ENCODE data around the gene SH2D3C. TPM values are rescaled to one million over a fixed set of nuclear protein-coding genes. Genes with fewer than 3 reads are reported as not detected.

Gene SH2D3C
- total and polyA plus RNA-seq, 8 donors = 1.4 to 7.1 (median 2.5) TPM

GRCh38 chr9:127698985-127699670 is 79.3 kb downstream of the SH2D3C start:
- peak; percentile 54 for FAIRE-seq
- no peak for TF ChIP-seq CTCF (IDR thresholded peaks at IDR 0.05)

GRCh38 chr9:127698386-127698785 is 80.1 kb downstream of the SH2D3C start:
- no peaks in the 10 kb centered on the region for H3K9me3 ChIP-seq
- intact Hi-C loops (cut with DNase I) = no loop called here
- H3K27me3 ChIP-seq = no peaks in the 10 kb centered on the region
- peak overlapping the region in 1 of 4 donors; percentile 86 for H3K27ac ChIP-seq
- H3K4me1 ChIP-seq = peaks cover 8 to 10% (median 10%) of the 10 kb centered on the region in 3 donors
- FAIRE-seq (no peak), DNase-seq (no peak), ATAC-seq (no peak)
- no peak for TF ChIP-seq CTCF (IDR thresholded peaks at IDR 0.05)
- no peak overlapping the region for H3K4me3 ChIP-seq
- no peaks in the 10 kb centered on the region for H3K36me3 ChIP-seq
- WGBS, 2 donors = 92 to 95% methylated on average over 5 of the region's 5 CpGs

More at GRCh38 chr9:127698985-127699670, 79.3 kb downstream of the SH2D3C start:
- no peaks in the 10 kb centered on the region for H3K9me3 ChIP-seq
- no peaks in the 10 kb centered on the region for H3K36me3 ChIP-seq
- no peaks in the 10 kb centered on the region for H3K27me3 ChIP-seq
- peak overlapping the region in 2 of 4 donors; percentile 4 to 21 for H3K4me3 ChIP-seq
- DNase-seq = peak; percentile 90 to 97 (median 94)
- peak; percentile 90 to 97 (median 92) for ATAC-seq
- intact Hi-C loops (cut with DNase I) = no loop called here
- 19 to 20% methylated on average over 41 of the region's 41 CpGs for WGBS, 2 donors
- H3K4me1 ChIP-seq = peaks cover 8 to 10% (median 10%) of the 10 kb centered on the region in 3 donors
- H3K27ac ChIP-seq = peak overlapping the region; percentile 67 to 88 (median 80)

- ATAC-seq = no peak
- Histone ChIP-seq H3K4me1 (peaks cover 8 to 10% (median 10%) of the 10 kb centered on the region in 3 donors), H3K4me3 (no peak overlapping the region), H3K27ac (no peak overlapping the region), H3K27me3 (no peaks in the 10 kb centered on the region), H3K9me3 (no peaks in the 10 kb centered on the region), H3K36me3 (no peaks in the 10 kb centered on the region)
- FAIRE-seq = no peak
- no peak for TF ChIP-seq CTCF (IDR thresholded peaks at IDR 0.05)
- 84 to 87% methylated on average over 5 of the region's 5 CpGs for WGBS, 2 donors
- intact Hi-C loops (cut with DNase I) = no loop called here
- DNase-seq = no peak
Observed at GRCh38 chr9:127697575-127697974, 80.9 kb downstream of the SH2D3C start.

GRCh38 chr9:127694890-127695720 is 83.4 kb downstream of the SH2D3C start:
- H3K9me3 ChIP-seq = no peaks in the 10 kb centered on the region
- intact Hi-C loops (cut with DNase I) = no loop called here
- no peak overlapping the region for H3K4me3 ChIP-seq
- DNase-seq (no peak), ATAC-seq (no peak), FAIRE-seq (no peak)
- H3K4me1 ChIP-seq = peaks cover 4 to 7% (median 5%) of the 10 kb centered on the region in 3 donors
- H3K36me3 ChIP-seq = no peaks in the 10 kb centered on the region
- no peaks in the 10 kb centered on the region for H3K27me3 ChIP-seq
- 64 to 70% methylated on average over 9 of the region's 9 CpGs for WGBS, 2 donors
- no peak overlapping the region for H3K27ac ChIP-seq
- no peak for TF ChIP-seq CTCF (IDR thresholded peaks at IDR 0.05)

Measured in pancreas (tissue), 10 donors.